GM18909 (cell line): Measurements from ENCODE around the gene UCP1.
A peak's percentile ranks its signal among the peaks of the same experiment; 100 is the strongest.

Source experiments
- ATAC-seq: cut with Tn5 transposase; IDR thresholded peaks from one replicate; pipeline ENCODE4 v1.9.1; 2021; ENCODE audit warnings: mild to moderate bottlenecking; ENCODE audit not compliant: unreplicated experiment, poor library complexity

The UCP1 gene, protein sequence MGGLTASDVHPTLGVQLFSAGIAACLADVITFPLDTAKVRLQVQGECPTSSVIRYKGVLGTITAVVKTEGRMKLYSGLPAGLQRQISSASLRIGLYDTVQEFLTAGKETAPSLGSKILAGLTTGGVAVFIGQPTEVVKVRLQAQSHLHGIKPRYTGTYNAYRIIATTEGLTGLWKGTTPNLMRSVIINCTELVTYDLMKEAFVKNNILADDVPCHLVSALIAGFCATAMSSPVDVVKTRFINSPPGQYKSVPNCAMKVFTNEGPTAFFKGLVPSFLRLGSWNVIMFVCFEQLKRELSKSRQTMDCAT

DNA sequence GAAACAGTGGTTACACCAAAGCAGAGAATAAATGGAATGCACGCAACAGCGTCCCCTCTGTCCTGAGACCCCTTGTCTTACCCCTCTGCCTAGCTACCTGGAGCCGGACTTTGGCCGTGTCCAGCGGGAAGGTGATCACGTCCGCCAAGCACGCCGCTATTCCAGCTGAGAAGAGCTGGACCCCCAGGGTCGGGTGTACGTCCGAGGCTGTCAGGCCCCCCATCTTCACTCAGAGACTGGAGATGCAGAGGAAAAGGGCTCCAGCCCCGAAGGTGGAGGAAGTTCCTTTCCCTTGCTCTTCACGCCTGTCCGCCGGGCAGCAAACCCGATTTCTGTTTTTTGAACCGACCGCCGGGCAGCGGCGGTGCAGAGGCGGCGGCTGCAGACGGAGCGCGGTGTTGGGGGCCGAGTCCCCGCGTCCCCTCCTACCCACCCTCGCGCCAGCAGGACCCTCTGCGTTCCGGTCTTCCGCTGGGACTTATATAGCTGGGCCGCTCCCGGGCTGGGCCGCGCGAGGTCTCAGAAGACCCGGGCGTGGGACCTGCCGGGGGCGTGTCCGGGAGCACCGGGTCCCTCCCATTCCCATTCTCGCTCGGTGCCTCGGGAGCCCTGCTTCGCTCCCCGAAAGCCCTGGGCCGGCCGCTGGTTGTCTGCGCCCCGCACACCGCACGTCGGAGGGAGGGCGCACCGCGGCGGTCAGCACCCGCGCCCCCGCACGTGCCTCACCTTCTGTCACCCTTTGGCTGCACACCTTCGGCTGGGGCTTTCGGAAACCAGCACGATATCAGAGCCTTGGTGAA lies at the start of gene UCP1:
UCP1 (minus strand) TSS at position 455 of the 800 bp plus-strand sequence; CDS start at position 223, 232 bp downstream.
- ATAC-seq, result no peak

DNA sequence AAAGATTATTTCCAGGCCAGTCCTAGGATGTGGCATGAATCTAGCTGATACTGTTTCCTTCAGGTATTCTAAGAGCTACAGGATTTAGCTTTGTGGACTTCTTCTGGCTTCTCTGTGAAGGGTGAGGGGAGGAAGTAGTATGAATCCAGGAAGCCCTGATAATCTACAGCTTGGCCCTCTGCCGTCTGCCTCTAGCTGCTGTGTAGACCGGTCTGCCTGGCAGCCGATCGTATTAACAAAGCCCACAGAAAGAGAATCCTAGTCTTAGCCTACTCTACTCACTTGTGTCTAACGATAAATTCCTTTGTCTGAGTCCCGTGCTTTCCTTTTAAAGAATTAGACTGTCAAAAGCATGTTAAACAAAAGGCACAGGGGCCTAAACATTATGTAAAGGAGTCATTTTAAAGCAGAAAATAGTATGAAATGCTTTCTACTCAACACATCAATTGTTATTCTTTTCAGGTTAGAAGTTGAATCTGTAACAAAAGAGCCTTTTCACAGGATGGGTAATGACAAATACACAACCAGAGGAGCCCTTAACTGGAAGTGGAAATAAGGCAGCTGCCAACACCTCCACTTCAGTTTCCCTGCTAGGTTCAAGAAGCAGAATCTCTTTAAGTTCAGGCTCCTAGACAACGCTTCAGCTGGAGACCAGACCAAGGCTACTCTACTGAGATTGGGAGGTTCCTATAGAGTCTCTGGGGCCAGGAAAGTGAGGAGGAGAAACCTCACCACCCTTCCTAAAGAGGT lies 48.9 kb upstream of the UCP1 start:
- ATAC-seq, result no peak

DNA sequence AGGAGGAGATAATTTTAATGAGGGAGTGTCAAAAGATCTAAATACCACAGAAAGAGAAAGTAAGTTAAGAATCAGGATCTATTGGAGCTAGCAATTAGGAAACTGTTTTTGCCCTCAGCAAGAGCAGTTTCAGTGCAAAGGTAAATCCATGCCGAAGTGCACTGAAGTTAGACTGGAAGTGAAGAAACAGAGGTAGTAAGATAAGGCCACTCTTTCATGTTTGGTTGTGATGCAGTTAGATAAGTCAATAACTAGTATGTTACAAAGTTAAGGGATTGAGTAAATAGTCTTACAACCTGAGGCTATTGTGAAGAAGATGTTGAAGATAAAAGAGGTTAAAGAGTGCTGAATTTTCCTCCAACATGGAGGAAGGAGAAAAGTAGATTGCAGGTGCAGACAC lies 46.7 kb upstream of the UCP1 start:
- no peak for ATAC-seq

DNA sequence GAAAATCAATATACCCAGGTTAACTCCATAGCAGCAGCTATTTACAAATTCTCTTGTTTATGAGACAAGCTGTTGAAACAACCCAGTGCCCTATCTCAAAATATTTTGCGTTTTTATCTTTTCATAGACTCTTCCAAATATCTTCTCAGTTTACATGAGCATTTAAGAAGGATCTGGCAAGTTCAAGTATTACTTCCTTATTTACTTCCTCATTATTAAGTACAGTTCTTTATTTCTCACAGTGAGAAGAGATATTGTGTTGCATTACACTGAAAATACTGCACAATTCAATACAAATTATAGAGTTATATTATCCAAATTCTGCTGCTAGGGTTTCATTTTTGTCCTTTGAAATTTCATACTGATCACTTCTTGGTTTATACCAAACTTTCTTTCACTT lies 43.6 kb upstream of the UCP1 start:
- ATAC-seq, result no peak

DNA sequence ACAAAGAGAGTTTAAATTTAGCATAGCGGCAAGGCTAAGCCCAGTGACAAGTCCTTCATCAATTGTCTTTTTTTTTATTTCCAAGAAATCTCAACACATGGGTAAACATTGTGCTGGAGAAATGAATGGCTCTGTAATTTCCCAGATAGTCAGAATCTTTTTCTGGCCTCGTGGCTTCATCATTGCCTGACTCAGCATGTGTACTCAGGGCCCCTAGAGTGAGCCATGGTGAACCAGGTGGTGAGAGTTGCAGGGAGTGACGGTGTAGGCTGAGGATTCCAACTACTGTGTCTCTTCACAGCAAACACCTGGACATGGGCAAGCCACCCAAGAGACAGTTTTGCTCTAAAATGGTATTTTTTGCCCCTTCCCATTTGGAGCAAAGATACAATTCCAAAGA lies 43.1 kb upstream of the UCP1 start:
- ATAC-seq, result no peak

DNA sequence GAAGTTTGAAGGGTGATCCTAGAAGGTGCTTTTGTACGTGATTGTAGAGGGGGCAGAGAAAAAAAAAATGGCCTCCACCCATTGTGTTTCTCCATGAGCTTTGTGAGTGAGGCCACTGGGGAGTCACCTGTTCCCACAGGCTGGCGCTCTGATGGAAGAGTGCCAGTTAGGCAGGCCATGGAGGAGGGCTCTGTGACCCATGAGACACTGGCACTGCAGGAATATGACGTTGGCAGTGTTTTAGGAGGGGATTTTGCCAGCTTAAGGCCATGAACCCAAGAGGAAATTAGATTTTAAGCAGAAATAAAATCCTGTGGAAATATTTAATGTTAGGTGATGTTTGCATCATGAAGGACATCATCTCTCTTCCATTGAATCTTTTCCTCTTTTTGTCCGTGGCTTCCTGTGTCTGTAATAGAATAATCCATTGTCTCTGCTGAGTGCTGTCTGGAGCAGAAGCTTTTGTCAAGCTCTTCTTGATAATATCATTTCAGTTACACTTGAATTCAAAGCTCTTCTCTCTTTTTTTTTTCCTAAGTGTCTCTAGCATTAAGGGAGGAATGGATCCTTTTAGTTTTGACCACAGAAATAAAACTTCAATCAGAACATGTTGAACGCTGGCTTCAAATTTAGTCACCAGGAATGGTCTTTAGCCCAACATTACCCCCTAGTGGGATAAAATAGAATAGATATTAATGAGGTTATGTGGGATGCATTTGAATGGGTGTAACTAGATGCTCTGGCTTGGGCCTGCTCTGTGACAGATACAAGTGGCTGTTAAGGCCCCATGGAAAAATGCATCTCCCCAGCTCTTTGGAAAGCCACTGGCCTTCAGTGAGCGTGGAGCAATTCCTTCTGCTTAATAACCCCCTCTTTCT lies 41.0 kb upstream of the UCP1 start:
- peak; percentile 88 for ATAC-seq

DNA sequence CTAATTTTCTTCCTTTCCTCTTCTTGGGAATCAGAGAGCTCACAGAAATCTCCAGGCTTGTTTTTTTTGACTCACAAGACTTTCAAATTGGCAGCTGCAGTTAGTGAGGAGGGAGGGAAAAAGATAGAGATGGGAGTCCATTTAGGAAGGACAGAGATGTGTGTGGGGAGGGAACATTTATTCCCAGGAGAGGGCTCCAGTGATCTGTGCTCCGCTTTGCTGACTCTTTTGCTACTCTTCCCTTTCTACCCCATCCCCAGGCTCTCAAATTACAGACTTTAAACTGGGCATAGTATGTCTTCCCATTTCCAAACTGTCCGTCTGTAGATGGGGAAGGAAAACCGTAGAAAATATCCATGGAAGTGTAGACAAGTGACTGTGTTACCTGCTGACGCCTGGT lies 39.1 kb upstream of the UCP1 start:
- no peak for ATAC-seq

DNA sequence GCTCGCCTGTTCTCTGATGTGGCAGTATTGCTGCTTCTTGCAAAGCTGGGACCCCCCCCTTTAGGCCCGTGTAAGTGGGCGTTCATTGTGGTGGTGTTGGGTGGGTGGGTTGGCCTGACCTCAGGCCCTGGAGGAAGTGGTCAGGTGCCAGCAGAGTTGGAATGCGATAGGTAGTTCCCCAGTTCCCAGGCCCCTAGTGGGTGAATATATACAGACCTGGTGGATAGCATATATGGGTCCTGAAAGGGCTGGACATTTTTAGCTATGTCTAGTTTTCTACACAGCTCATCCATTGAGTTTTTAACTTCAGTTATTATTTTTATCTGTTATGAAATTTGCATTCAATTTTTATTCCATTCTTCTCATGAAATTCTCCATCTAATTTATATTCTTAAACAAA lies 35.8 kb upstream of the UCP1 start:
- ATAC-seq, result no peak

DNA sequence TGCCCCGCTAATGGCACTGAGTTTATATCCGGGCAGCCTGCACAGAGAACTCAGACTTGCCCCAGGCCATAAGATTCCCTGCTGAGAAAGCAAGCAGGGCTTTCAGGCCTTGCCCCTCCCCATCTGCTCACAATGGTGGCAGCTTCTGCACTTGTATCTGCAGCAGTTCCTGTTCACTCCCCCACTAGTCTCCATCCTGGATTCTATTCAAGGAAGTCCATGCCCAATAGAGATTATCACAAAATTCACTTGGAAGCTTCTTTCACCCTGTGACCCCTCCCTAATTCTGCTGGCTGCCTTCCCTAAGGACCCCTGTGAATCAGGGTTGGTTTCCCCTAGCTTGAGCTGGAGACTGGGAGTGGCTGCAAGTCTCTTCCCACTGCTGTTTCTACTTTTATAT lies 34.5 kb upstream of the UCP1 start:
- no peak for ATAC-seq

DNA sequence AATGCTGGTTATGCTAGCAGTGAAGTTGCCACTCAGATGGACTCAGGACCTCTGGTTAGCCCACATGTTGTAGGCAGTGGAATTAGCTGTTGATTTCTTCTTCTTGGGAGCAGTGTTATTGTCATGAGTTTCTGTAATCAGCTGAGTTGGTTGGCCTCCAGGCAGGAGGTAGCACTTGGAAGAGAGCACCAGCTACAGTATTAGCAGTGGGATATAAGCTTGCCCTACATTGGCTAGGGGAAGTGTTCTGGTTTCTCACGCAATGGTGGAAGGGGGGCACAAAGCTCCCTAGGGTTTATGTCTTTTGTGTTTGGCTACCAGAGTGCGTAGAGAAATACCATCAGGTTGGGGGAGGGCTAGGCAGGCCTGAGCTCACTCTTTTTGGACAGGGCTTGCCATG lies 34.0 kb upstream of the UCP1 start:
- no peak for ATAC-seq

DNA sequence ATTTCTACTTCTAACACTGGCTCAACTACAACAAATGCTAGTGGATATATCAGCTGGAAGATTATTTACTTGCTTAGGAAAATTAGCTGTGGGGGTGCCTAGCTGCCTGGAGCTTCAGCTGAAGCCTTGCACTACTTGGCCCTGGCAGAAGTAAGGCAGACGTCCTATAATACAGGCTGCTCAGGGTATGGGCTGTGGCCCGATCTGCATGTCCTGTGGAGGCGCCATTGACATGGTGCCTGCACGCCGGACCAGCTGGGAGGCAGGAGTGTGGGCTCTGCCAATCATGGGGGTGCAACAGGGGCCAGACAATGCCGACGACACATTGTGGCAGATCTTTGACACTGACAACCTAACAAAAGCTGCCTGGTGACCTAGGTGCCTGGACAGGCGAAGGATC lies 31.6 kb upstream of the UCP1 start:
- no peak for ATAC-seq

DNA sequence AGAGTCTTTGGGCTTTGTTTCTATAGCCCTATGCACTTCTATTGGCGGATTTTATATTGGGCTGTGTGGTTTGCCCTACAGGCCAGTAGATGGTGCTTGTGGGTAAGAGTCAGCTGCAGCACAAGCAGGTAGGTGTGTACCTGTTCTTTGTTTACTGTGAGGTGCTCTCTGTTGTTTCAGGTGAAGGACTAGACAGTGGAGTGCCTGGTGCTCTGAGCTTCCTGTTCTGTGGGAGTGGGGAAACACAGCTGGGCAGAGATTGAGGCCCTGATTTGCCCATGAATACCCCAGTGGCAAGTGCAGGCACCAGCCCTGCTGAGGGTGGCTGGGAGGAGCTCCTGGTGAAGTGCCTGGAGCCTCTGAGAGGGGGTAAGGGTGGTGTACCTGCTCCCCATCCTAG lies 26.3 kb upstream of the UCP1 start:
- ATAC-seq, result no peak

DNA sequence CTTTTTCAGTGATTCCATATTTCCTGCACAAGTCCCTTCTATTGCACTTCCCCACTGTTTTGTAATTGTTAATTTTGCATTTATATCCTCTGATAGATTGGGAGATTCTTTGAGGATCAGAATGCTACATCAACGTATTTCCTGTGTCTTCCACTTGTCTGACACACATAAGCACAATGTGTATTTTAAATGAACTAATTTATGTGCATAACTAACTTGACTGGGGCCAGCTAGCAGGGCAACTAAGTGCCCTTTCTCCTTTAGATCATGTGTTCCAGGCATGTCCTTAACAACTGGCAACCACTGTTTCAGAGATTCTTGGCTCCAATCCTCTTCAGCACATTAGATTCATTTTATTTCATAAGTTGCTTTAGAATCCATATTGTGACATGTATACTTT lies 15.7 kb upstream of the UCP1 start:
- ATAC-seq, result no peak

DNA sequence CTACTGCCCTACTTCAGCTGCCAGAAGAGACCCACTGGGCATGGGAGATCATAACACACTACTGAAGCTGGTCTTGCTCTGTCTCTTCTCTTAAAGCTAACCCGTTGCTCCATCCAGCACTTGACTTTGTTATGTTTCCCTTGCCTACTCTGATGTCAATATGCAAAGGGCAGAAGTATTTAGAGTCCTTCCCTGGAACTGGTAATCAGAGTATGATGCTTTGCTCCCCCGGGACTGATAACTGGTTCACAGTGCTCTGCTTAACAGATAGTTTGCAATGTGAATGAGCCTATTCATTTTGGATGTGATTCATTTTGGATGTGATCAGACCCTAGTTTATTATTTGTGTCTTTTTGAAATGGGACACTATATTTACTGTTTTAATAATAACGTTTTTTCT lies 12.3 kb upstream of the UCP1 start:
- ATAC-seq, result no peak

DNA sequence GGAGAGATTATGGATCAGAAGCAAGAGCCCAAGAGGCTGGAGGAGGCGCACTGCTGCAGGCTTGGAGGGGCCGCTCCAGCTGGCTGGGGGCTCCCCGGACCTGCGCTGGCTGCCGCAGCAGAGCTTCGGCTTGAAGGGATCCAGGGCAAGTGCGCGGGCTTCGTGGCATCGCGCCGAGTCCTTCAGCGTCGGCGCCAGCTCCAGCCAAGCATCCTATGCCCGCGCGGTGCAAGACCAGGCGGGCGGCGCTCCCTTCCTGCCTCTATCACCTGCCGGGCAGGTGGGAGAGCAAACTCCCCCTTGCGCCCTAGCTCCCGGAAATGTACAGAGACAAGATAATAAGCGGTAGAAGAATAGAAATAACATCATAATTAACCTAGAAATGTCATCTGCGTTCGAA lies 10.5 kb upstream of the UCP1 start:
- no peak for ATAC-seq

DNA sequence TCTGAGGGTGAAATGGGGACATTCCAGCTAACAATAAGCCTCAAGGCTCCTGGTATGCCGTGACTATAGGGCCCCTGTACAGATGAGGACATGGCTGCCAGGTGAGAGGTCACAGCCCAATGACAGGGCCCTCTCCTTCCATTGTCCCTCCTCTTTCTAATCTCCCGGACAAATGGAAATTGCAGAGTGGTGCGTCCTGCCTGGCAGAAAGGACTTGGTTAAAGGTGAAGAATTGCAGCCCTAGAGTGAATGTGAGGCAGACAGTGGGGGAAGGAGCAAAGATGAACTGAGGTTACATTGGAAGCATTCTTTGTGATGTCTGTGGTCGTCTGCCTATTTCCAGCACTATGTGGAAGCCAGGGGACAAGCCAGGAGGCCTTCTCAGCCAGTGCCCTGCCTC lies 6.7 kb upstream of the UCP1 start:
- no peak for ATAC-seq

DNA sequence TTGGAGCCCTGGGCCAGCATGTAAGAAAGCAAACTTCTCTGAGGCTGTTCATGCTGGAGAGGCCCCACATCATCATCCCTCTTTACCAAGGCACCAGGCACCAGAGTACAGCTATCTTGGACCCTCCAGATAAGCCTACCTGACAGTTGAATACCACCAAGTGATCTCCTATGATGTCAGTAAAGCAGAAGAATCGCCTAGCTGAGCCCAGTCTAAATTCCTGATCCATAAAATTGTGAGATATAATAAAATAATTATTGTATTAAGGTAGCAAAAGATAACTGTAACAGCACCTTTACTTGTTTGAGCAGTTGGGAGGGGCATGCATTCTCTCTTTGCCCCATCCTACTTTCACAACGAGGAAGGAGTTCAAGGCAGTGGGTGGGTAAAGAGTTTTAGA lies 2.9 kb upstream of the UCP1 start:
- ATAC-seq, result no peak

DNA sequence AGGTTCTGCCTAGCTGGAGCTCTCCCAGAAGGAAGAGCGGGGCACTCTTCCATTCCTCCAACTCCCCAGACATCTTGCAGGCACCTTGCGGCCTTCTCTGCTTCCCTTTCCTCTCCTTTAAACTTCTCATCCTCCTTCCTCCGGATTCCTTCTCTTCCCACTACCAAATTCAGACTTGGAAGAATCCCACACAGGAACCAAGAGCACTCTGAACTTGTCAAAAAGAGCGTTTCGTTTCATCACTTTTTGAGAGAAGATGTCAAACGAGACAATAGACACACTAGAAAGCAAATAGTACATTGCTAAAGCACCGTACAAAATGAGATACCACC lies 512 bp upstream of the UCP1 start:
- ATAC-seq, result no peak

DNA sequence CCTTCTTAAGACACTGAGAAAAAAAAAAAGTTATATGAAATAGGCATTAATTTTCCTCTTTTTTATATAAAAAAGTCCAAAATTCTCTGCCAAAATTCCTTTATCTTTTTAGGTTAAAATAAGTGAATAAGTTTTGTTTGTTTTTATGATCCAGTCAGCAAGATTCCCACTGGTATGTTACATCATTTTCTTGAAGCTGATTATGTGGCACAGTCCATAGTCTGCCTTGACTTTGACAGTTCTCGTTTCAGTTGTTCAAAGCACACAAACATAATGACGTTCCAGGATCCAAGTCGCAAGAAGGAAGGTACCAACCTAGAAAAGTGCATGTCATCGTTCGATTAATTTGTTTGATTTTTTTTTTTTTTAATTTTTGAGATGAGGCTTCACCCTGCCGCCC lies 9.1 kb downstream of the UCP1 start:
- ATAC-seq, result no peak

DNA sequence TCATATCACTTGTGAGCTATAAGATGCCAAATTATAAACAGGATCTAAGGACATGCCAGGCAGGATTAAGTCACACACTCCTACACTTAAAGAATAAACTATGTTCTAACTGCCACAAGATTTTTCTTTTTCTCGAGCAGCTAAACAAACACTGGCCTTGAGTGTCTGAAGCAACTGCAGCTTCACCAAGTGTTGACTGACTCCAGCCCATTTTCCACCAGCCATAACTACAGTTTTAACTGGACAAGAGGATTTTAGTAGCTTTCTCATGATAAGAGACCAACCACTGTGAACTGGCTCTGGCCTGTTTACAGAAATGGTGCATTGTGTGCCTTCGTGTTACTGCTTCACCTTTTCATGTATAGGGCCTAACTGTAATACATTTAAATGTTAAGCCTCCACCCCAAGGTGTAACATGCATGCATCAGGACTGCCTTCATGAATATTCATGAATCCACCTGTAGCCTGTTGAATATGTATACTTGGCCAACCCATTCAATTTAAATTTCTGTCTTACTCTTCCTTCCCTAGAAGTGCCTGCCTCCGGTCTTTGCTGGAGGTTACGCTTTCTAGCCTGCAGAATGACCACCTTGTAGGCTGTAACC lies 10.8 kb downstream of the UCP1 start:
- no peak for ATAC-seq
